ENCODE measurements around the gene KLHL22.
"Not testable (repeated sequence)": the region's sequence is repeated elsewhere in the genome, so short reads cannot be mapped to it uniquely, and the experiment has no call there.

Gene KLHL22

DNA sequence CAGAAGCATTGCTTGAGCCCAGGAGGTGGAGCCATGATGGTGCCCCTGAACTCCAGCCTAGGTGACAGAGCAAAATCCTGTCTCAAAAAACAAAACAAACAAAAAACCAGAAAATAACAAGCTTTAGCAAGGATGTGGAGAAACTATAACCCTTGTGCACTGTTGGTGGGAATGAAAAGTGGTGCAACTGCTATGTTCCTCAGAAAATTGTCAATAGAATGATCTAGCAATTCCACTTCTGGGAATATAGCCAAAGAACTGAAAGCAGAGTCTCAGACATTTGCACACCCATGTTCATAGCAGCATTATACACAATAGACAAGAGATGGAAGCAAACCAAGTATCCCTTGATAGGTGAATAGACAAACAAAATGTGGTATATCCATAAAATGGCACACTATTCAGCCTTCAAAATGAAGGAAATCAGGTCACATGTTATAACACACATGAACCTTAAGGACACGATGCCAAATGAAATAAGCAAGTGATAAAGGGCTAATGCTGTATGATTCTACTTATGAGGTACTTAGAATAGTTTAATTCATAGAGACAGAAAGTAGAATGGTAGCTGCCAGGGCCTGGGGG, 15.9 kb downstream of the KLHL22 start:
- DNase-seq: no peak
- intact Hi-C loops (cut with DNase I): no loop called here

DNA sequence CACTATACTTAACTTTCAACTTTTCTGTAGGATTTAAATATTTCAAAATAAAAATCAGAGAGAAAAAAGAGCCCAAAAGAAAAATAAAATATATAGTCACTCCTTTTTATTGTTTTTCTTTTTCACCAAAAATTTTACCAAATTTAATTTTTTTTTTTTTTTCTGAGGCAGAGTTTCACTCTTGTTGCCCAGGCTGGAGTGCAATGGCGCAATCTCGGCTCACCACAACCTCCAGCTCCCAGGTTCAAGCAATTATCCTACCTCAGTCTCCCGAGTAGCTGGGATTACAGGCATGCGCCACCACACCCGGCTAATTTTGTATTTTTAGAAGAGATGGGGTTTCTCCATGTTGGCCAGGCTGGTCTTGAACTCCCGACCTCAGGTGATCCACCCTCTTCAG, 17.5 kb downstream of the KLHL22 start:
- intact Hi-C loops (cut with DNase I); DNase-seq: not testable (repeated sequence)

DNA sequence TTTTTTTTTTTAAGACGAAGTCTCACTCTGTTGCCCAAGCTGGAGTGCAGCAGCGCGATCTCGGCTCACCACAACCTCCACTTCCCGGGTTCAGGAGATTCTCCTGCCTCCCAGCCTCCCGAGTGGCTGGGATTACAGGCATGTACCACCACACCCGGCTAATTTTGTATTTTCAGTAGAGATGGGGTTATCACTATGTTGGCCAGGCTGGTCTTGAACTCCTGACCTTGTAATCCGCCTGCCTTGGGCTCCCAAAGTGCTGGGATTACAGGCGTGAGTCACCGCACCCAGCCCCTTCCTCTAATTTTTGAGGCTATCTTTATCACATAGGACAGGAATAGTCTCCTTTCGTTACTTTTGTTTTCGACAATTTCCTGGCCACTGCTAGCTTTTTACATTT, 20.0 kb downstream of the KLHL22 start:
- intact Hi-C loops (cut with DNase I); DNase-seq: not testable (repeated sequence)

DNA sequence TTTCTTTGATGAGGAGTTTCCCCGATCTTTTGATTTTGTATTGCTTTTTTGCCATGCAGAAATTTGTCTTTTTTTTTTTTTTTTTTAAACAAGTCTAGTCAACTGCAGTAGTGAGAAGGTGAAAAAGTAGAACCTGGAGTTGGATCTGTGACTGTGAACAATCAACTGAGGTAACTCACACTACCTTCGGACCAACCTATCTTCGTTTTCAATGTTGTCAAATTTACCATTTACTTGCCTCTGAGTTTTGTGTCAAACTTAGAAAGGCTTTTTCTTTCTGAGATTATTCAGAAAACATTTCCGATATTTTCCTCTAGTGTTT, 20.5 kb downstream of the KLHL22 start:
- DNase-seq: no peak

DNA sequence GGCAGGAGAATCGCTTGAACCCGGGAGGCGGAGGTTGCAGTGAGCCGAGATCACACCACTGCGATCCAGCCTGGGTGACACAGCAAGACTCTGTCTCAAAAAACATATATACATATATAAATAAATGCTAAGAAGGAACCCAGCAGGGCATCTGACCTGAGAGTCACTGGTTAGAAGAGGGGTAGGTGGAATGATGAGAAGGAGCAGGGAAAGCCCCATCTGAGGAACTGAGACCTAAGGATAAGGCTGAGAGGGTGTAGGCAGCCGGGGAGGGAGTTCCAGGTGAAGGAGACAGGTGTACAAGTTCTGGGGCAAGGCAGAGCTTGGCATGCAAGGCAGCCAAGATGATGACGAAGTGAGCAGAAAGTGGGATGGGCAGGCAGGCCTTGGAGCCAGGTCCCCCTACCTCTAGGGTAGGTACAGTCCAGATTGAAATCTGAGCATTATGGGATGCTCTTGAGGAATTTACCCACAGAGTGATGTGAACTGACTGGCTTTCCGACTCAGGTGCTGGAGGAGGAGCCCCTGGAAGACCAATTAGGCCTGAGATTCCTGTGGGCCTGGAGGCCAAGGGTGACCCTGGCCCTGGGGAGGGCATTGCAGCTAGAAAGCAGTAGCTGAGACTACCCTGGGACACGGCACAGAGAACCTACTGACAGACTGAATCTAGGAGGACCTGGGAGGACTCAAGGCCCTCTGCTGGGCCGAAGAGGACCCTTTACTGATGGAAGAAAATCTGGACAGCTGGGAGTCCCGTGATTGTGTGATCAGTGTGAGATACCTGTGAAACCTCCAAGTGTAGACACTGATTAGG, 22.8 kb downstream of the KLHL22 start:
- intact Hi-C loops (cut with DNase I): no loop called here
- DNase-seq: no peak

More for the DNA sequence above, 20.5 kb downstream of the KLHL22 start:
- intact Hi-C loops (cut with DNase I): no loop called here

DNA sequence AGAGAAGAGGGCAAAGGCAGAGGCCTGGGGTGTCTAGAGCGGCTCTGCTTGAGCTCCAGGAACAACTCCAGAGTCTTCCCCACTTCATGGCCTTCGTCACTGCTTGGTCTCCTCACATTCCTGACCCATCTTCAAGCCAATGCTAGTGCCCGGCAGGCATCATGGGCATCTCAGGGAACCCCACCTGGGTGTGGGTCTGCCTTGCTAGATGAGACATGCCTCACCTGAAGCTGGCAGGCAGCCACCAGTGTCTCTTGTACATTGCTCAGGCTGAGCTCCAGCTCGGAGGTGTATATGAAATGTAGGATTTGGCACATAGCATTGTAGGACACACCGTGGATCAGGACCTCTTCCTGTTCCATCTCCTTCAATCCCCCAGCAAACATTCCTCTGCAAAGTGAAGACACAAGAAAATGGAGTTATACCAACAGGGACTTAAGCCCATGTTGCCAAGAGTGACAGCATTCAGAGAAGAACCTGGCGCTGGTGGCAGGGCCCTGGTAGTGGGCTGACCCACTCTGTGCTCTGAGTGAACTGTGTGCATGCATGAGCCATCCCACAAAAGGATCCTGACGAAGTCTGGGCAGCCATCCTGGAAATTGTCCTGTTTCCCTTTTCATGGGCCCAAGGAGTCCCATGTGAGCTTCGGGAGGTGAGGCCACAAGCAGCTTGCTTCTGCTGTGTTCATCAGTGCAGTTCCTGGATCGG, 24.3 kb downstream of the KLHL22 start:
- no peak for DNase-seq
- intact Hi-C loops (cut with DNase I): no loop called here

DNA sequence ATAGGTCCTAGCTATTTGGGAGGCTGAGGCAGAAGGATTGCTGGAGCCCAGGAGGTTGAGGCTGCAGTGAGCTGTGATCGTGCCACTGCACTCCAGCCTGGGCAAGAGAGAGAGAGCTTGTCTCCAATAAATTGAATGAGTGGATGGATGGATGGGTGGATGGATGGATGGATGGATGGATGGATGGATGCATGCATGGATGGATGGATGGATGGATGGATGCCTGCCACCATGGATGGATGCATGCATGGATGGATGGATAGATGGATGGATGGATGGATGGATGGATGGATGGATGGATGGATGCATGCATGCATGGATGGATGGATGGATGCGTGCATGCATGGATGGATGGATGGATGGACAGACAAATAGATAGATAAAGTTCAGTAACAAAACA, 25.1 kb downstream of the KLHL22 start:
- DNase-seq; intact Hi-C loops (cut with DNase I): not testable (repeated sequence)

DNA sequence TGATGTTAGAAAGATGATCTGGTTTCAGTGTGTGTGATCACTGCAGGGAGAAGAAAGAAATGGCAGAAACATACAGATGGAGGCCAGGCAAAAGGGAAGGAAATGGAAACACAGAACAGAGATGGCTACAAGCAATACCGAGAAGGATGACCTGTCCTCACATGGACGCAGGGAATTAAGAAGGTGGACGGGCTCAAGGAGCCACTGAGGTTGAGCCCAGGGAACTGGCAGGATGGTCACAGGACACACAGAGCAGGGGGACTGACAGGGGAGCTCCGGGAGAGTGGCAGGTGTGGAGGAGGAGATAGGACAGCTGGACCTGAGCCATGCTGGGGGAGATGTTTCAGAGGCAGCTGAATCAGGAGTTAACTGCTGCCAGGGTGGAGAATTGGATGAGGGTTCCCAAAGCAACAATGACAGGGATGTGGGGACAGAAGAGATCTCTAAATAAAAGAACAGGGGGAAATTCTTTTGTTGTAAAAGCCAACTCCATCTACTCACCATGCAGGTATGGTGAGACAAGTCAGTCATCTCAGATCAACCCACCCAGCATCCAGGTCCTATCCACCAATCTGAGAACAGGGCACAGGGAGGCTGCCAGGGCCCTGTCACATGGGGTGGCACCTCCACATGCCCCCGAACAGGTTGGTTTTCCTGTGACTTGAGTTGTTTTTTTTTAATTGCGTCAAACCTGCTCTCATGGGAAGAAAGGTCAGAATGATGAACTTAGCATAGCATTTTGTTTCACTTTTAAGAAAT, 26.3 kb downstream of the KLHL22 start:
- intact Hi-C loops (cut with DNase I): no loop called here
- DNase-seq: peak in 4 of 42 donors; percentile 20 to 47 (median 31)

DNA sequence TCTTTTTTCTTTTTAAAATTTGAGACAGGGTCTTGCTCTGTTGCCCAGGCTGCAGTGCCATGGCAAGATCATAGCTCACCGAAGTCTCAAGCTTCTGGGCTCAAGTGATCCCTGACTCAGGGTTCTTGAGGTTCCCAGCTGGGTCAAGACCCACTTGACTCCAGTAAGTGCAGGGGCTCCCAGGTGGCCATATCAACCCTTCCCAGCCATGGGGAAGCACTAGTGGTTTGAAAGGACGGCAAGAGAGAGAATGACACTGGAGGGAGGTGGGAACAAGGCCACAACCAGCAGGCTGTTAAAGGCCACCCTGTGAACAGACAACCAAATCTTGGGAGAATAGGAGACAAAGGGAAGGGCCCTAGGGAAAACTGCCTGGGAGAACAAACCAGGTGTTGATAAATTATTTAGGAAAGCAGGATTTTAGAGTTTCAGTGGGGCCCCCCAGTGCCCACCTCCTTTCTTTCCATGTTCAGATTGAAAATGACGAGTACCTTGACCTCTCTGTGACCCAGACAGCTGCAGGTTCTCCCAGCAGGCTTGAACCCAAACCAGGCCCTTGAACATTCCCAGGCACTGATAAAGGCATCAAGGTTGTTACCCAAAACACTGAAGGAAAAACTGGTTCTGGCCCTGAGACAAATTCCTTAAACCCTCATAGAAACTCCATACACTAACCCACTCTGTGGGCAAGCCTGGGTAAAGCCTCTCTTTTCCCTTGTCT, 28.8 kb downstream of the KLHL22 start:
- intact Hi-C loops (cut with DNase I): no loop called here
- DNase-seq: no peak

DNA sequence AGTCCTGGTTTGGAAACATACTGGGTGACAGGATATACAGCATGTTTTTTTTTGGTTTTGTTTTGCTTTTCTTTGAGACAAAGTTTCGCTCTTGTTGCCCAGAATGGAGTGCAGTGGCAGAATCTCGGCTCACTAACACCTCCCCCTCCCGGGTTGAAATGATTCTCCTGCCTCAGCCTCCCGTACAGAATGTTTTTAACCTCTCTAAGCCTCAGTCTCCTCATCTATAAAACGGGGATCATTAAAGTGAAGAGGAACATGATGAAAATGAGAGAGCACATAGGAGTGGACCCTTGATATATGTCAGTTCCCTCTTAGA, 29.9 kb downstream of the KLHL22 start:
- no peak for DNase-seq
- intact Hi-C loops (cut with DNase I): no loop called here

DNA sequence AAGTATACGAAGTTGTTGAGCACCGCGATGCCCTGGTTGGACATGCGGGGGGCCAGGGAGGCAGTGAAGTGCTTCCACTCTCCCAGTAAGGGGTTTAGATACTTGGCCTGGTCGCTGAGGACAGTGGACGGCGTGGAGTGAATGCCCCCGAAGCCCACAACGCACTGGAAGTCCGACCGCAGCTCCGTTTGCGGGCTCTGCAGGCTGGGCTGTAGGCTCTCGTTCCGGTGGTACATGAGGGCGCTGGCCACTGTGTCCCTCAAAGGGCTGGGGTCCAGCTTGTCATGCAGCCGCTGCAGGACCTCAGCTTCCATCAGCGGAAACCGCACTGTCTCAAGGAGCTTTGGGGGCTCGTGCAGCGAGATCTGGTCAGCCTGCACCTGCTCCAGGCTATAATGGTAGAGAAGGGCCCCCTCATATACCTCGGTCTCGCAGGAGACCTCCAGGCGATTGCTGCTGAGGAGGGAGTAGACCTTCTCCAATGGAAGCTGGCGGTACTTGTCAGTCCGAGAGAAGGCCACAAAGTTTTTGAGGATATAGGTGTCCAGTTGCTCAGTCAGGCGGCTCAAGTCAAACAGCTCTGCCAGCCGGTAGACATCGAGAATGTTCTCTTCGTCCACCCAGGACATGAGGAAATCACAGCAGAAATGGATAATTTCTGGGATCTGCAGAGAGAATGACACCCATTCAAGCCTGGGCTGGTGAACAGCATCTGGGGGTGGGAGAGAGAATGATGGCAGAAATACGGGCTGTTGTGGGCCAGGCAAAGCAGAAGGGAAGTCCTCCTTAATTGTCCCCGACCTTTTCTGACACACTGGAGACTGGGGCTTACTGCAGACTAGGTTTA, 30.5 kb downstream of the KLHL22 start:
- intact Hi-C loops (cut with DNase I): no loop called here
- DNase-seq: no peak

DNA sequence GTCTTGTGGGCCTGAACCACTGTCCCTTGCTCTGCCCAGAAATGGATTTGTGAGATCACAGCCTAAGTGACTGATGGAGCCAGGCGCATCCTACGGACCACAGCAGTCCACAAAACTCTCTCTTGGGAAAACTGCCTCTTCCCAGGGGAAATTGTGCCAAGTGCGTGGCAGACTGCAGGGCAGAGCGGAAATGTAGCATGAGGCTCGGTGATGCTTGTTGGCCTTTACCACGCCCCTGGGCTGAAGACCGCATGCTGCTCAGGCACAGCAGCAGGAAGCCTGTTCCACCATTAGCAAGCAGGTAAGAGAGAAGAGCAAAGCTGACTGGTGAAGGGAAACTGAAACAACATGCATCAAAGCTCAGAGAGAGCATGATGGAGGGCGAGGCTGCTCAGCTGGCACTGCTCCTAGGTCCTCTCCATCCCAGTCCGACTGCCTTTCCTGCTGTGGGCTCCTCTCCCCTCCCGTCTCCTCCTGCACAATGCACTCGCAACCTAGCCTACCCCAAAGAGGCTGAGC, 31.4 kb downstream of the KLHL22 start:
- no peak for DNase-seq
- intact Hi-C loops (cut with DNase I): no loop called here

DNA sequence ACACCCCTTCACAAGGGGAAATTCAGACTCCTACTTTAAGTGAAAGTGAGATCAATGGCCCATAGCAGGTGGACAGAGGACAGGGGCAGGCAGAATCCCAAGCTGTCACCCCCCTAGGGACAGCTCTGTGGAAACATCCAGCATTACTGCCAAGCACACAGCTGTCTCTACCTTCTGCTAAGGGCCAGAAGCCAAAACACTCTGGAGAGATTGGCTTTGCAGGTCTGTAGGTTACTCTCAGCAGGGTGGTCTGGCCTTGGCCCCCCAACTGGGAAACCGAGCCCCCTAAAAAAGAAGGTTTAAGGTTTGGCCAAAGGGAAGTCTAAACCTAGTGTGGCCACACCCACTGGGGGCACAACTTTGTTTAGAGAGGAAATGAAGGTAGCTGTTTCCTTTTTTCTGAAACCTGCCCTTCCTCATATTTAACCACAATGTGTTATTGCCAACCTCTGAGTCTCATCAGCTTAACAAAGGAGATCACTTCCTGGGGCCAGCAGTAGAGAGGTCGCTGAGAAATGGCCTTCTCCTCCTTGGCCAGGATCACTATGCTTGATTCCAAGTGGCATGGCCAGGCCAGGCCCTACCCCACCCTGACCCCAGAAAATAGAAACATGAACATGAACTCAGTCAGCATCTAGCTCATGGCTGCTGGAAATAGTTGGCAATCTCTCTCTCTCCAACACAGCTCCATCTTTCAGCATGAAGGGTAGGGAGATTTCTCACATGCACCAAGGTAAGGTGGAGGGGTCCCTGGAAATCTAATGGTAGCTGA, 32.1 kb downstream of the KLHL22 start:
- no peak for DNase-seq
- intact Hi-C loops (cut with DNase I): no loop called here

DNA sequence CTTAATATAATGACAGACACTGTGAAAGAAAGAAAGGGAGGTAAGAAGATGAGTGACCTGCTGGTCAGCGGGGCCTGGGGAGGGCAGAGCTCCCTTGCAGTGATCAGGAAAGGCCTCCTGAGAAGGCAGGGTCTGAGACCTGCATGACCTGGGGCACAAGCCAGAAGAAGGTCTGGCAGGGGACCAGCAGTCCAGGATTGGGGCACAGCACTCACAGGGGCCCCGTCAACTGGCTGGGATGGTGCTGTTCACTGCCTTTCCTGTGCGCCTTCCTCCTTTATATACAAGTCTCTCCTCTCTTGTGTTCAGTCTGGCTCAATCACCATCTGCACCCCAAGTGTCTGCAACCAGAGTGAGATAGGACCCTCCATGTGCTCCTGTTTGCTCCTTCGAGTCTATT, 35.7 kb downstream of the KLHL22 start:
- intact Hi-C loops (cut with DNase I): no loop called here
- DNase-seq: no peak

DNA sequence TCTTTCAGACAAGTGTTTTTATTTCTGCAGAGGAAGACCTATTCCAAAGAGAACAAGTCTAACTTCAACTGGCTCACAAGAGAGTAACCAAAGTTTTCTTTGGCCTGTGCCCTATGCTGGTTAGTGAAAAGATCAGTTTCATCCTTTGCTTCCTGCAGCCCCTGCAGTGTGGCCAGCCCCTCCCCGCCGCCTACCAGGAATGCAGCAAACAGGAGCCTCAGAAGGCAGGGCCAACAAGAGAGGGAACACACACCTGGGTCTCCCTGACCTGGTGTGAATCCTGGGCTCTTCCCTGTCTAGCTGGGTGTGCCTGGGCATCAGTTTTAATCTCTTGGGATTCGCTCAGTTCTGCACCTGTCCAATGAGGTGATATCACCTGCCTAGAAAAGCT, 36.4 kb downstream of the KLHL22 start:
- DNase-seq: no peak
- intact Hi-C loops (cut with DNase I): no loop called here

DNA sequence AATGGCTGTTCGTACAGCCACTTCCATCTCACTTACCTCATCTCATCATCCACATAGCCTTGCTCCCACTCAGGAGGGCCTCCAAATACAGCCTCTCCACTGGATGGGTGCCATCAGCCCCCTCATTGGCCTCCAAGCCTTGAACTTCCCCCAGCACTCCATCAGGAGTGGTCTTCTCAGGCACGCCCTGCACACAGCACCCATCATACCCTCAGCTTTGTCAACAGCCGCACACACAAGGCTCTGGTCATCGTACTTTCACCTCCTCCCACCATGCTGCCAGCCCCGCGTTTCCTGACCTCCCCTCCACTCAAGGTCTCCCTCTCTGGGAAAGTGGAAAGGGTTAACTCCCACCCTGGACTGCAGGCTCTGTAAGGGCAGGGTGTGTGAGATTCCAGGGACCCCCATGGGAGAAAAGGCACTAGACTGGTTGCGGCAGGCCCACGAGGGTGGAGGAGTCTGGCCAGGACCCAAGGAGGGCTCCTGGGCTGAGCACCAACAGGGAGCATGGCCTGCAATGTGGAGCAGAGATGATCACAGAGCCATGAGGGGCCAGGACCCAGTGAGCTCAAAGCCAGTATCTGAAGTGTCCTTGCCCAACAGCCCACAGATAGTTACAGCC, 37.0 kb downstream of the KLHL22 start:
- intact Hi-C loops (cut with DNase I): no loop called here
- DNase-seq: no peak
